IMR-90 (cell line): ENCODE measurements around the gene KCNQ2. TPM values are rescaled to one million over a fixed set of nuclear protein-coding genes. Genes with fewer than 3 reads are reported as not detected.

Experiments used
- ATAC-seq: fragments of 200-7000 bp; cut with Tn5 transposase; 2 replicates; pipeline ENCODE4 v1.9.1; 2020; ENCODE audit warnings: low read depth, mild to moderate bottlenecking, moderate library complexity
- BruUV-seq: library from RNA; stranded (reverse); fragments of 400-500 nt; replicated peaks from 2 replicates; lab custom pipeline; 2021; lab: Mats Ljungman, UMichigan
- CTCF ChIA-PET: fragments of 300-600 bp; formaldehyde crosslinking; extraction: SDS; loops from one replicate; lab custom pipeline; 2021; ENCODE audit warnings: antibody characterized with exemption; lab: Yijun Ruan, JAX
- POLR2A ChIA-PET: fragments of 300-600 bp; sonication (Branson Sonifier 250); formaldehyde crosslinking; loops from one replicate; lab custom pipeline; 2022; ENCODE audit warnings: antibody characterized with exemption; ENCODE audit not compliant: unreplicated experiment; lab: Charles Lee
- DNase-seq: peaks from one replicate; pipeline ENCODE4 v3.0.0; 2013
- H2AFZ ChIP-seq: replicated peaks from 2 replicates; pipeline ENCODE3; 2013; ENCODE audit warnings: low read length, mild to moderate bottlenecking; ENCODE audit not compliant: poor library complexity
- H2AK5ac ChIP-seq: 2 replicates; pipeline ENCODE4 v1.6.1; 2013; ENCODE audit warnings: low read depth, low read length, inconsistent platforms
- H2AK9ac ChIP-seq: replicated peaks from 2 replicates; pipeline ENCODE3; 2013; ENCODE audit warnings: mild to moderate bottlenecking, low read depth, low read length, moderate library complexity; ENCODE audit not compliant: poor library complexity
- H2BK120ac ChIP-seq: 2 replicates; pipeline ENCODE4 v1.6.1; 2013; ENCODE audit warnings: low read depth, low read length, inconsistent platforms
- H2BK15ac ChIP-seq: 3 replicates; pipeline ENCODE4 v1.6.1; 2013; ENCODE audit warnings: low read depth, low read length, inconsistent platforms
- H2BK20ac ChIP-seq: 2 replicates; pipeline ENCODE4 v1.6.1; 2013; ENCODE audit warnings: low read depth, mild to moderate bottlenecking, inconsistent platforms, low read length, moderate library complexity
- H2BK5ac ChIP-seq: 2 replicates; pipeline ENCODE4 v1.6.1; 2013; ENCODE audit warnings: mild to moderate bottlenecking, low read depth, low read length, inconsistent platforms; ENCODE audit not compliant: poor library complexity, severe bottlenecking
- H3K14ac ChIP-seq: replicated peaks from 2 replicates; pipeline ENCODE4 v1.6.1; 2013; ENCODE audit warnings: low read depth, low read length, inconsistent platforms
- H3K18ac ChIP-seq: 2 replicates; pipeline ENCODE4 v1.6.1; 2013; ENCODE audit warnings: low read depth, low read length, control low read depth
- H3K23ac ChIP-seq: 2 replicates; pipeline ENCODE4 v1.6.1; 2013; ENCODE audit warnings: low read depth, low read length, inconsistent platforms
- H3K27ac ChIP-seq: 2 replicates; pipeline ENCODE4 v1.5.1; 2013; ENCODE audit warnings: mild to moderate bottlenecking, control low read depth, low read length; ENCODE audit not compliant: insufficient read depth
- H3K27me3 ChIP-seq: 2 replicates; pipeline ENCODE4 v1.6.1; 2013; ENCODE audit warnings: low read length; ENCODE audit not compliant: control insufficient read depth, insufficient read depth
- H3K36me3 ChIP-seq: 2 replicates; pipeline ENCODE4 v1.6.1; 2013; ENCODE audit warnings: low read length, mixed read lengths; ENCODE audit not compliant: control insufficient read depth, insufficient read depth
- H3K4ac ChIP-seq: 2 replicates; pipeline ENCODE4 v1.6.1; 2013; ENCODE audit warnings: low read depth, low read length, inconsistent platforms
- H3K4me1 ChIP-seq: 2 replicates; pipeline ENCODE4 v1.6.1; 2013; ENCODE audit warnings: low read length, mixed read lengths; ENCODE audit not compliant: control insufficient read depth, insufficient read depth
- H3K4me2 ChIP-seq: 2 replicates; pipeline ENCODE4 v1.6.1; 2013; ENCODE audit warnings: low read depth, mild to moderate bottlenecking, control low read depth, low read length, moderate library complexity
- H3K4me3 ChIP-seq: 2 replicates; pipeline ENCODE4 v1.5.1; 2013; ENCODE audit warnings: low read depth, mild to moderate bottlenecking, control low read depth, low read length, moderate library complexity; ENCODE audit not compliant: insufficient read depth
- H3K56ac ChIP-seq: 2 replicates; pipeline ENCODE4 v1.6.1; 2013; ENCODE audit warnings: low read length, inconsistent platforms; ENCODE audit not compliant: insufficient read depth; ENCODE audit errors: extremely low read depth
- H3K79me1 ChIP-seq, 2 experiments: 2 replicates each; pipeline ENCODE4 v1.6.1; 2013; ENCODE audit warnings: low read length in 2 of 2, inconsistent platforms in 1 of 2, low read depth in 1 of 2
- H3K9ac ChIP-seq: 2 replicates; pipeline ENCODE4 v1.6.1; 2013; ENCODE audit warnings: low read depth, low read length, control low read depth
- H3K9me1 ChIP-seq: 2 replicates; pipeline ENCODE4 v1.6.1; 2013; ENCODE audit warnings: low read length, inconsistent platforms; ENCODE audit not compliant: insufficient read depth
- H3K9me3 ChIP-seq: 2 replicates; pipeline ENCODE4 v1.6.1; 2013; ENCODE audit warnings: low read length; ENCODE audit not compliant: control insufficient read depth, insufficient read depth
- H4K20me1 ChIP-seq: 2 replicates; pipeline ENCODE4 v1.6.1; 2013; ENCODE audit warnings: low read length, inconsistent platforms; ENCODE audit not compliant: insufficient read depth
- H4K5ac ChIP-seq: 2 replicates; pipeline ENCODE4 v1.6.1; 2013; ENCODE audit warnings: mild to moderate bottlenecking, low read depth, low read length, control low read depth
- H4K8ac ChIP-seq, 2 experiments: 2 replicates each; pipeline ENCODE4 v1.6.1; 2013; ENCODE audit warnings: low read depth in 2 of 2, low read length in 2 of 2, control low read depth in 1 of 2, inconsistent platforms in 1 of 2
- H4K91ac ChIP-seq: 2 replicates; pipeline ENCODE4 v1.6.1; 2013; ENCODE audit warnings: low read depth, low read length, inconsistent platforms; ENCODE audit not compliant: insufficient read depth
- BHLHE40 ChIP-seq: fragments of 150-350 bp; IDR thresholded peaks from 2 replicates; pipeline ENCODE4 v1.6.1; 2016; ENCODE audit warnings: mild to moderate bottlenecking, low read depth, low read length
- CEBPB ChIP-seq: IDR thresholded peaks from 2 replicates; pipeline ENCODE4 v1.6.1; 2012; ENCODE audit warnings: low read depth, low read length, improper control_type of control experiment
- ELK1 ChIP-seq: fragments of 150-350 bp; IDR thresholded peaks from 2 replicates; pipeline ENCODE4 v1.6.1; 2016; ENCODE audit warnings: low read depth, mild to moderate bottlenecking, low read length, moderate library complexity, borderline replicate concordance
- MAFK ChIP-seq: IDR thresholded peaks from 2 replicates; pipeline ENCODE4 v1.6.1; 2012; ENCODE audit warnings: low read depth, low read length, improper control_type of control experiment
- MXI1 ChIP-seq: IDR thresholded peaks from 2 replicates; pipeline ENCODE4 v1.6.1; 2012; ENCODE audit warnings: low read depth, mild to moderate bottlenecking, low read length, moderate library complexity, borderline replicate concordance
- NFE2L2 ChIP-seq: fragments of 150-350 bp; IDR thresholded peaks from 2 replicates; pipeline ENCODE4 v1.6.1; 2016; ENCODE audit warnings: low read depth, mild to moderate bottlenecking, low read length
- RAD21 ChIP-seq: IDR thresholded peaks from 2 replicates; pipeline ENCODE4 v1.6.1; 2012; ENCODE audit warnings: low read length, improper control_type of control experiment
- RCOR1 ChIP-seq: IDR thresholded peaks from 2 replicates; pipeline ENCODE4 v1.6.1; 2012; ENCODE audit warnings: mild to moderate bottlenecking, low read length, improper control_type of control experiment; ENCODE audit not compliant: insufficient replicate concordance
- RFX5 ChIP-seq: IDR thresholded peaks from 2 replicates; pipeline ENCODE4 v1.8.0; 2012; ENCODE audit warnings: low read depth, mild to moderate bottlenecking, low read length, moderate library complexity
- WGBS, 2 experiments: methylation state at CpG; one replicate each; pipeline versions ENCODE4 v1.1.5 to v1.1.7; 2013; ENCODE audit warnings: missing lambda C conversion rate in 2 of 2; ENCODE audit not compliant: insufficient read length in 1 of 2; ENCODE audit errors: extremely low coverage in 2 of 2; 5-methylcytosine and 5-hydroxymethylcytosine counted together
- dilution Hi-C: fragments of 300-500 bp; cut with HindIII; formaldehyde crosslinking; loops from one replicate; pipeline ENCODE4 v1.14.3; 2018; ENCODE audit warnings: low sequenced_read_pairs; ENCODE audit not compliant: unreplicated experiment
- in situ Hi-C: fragments of 300-500 bp; cut with MboI; formaldehyde crosslinking; loops from 3 replicates; pipeline ENCODE4 v1.14.3; 2019; ENCODE audit warnings: low sequenced_read_pairs, inconsistent platforms, mixed read lengths
- intact Hi-C: fragments of 100-400 bp; cut with micrococcal nuclease; formaldehyde crosslinking; loops from 2 replicates; pipeline ENCODE4 v1.10.0; 2022
- polyA plus RNA-seq, 3 experiments: library from polyadenylated mRNA; depleted of rRNA; stranded (reverse); fragments of >200 nt; gene quantifications; 2 replicates each; pipeline ENCODE4 v1.2.3, GENCODE V29; 2012; ENCODE audit warnings: low replicate concordance in 1 of 3
- total RNA-seq: library from RNA; depleted of rRNA; stranded (reverse); fragments of >200 nt; gene quantifications from 2 replicates; pipeline ENCODE4 v1.2.3, GENCODE V29; 2012

Gene KCNQ2
- total and polyA plus RNA-seq, 2 of the 4 experiments (the other 2 are of a cell fraction) = 0.02 TPM; not detected in 1

- Histone ChIP-seq H2BK120ac (no peak overlapping the region), H4K5ac (no peak overlapping the region), H2AK5ac (no peak overlapping the region), H2BK5ac (no peak overlapping the region), H3K14ac (no peak overlapping the region), H3K36me3 (no peaks in the 10 kb centered on the region), H2BK20ac (no peak overlapping the region), H3K9ac (no peak overlapping the region), H2AFZ (no peak overlapping the region), H3K4me1 (no peaks in the 10 kb centered on the region), H3K56ac (no peak overlapping the region), H3K23ac (no peak overlapping the region), H2BK15ac (no peak overlapping the region), H3K4me2 (no peak overlapping the region), H4K20me1 (no peaks in the 10 kb centered on the region), H4K8ac (no peak overlapping the region), H3K4me3 (no peak overlapping the region), H2AK9ac (no peak overlapping the region), H3K79me1 (no peaks in the 10 kb centered on the region), H3K9me3 (no peaks in the 10 kb centered on the region), H4K91ac (no peak overlapping the region), H3K4ac (no peak overlapping the region), H3K9me1 (no peaks in the 10 kb centered on the region), H3K18ac (no peak overlapping the region), H3K27ac (no peak overlapping the region), H3K27me3 (peaks cover 46% of the 10 kb centered on the region)
- CTCF ChIA-PET = no interaction called here
- no peak for ATAC-seq
- intact Hi-C loops (no loop called here), in situ Hi-C loops (no loop called here), dilution Hi-C loops (no loop called here)
- BruUV-seq = no TSS peak
- 70% methylated on average over 13 of the region's 16 CpGs; no CpG with 5 or more reads in 1 of the 2 experiments for WGBS, 2 experiments
- POLR2A ChIA-PET = no interaction called here
- DNase-seq = no peak
- TF ChIP-seq CEBPB = no peak
- no peak for TF ChIP-seq RAD21
- TF ChIP-seq ELK1 = no peak
- no peak for TF ChIP-seq RFX5
- TF ChIP-seq RCOR1 = no peak
- TF ChIP-seq NFE2L2 = no peak
- TF ChIP-seq MXI1 = no peak
- no peak for TF ChIP-seq BHLHE40
- TF ChIP-seq MAFK = no peak
Measured at GRCh38 chr20:63362436-63363009, 109.9 kb downstream of the KCNQ2 start.
